Measurements from ENCODE around the gene RAB39A. TPM values are rescaled to one million over a fixed set of nuclear protein-coding genes. Genes with fewer than 3 reads are reported as not detected.

RAB39A gene
- total and polyA plus RNA-seq, 4 donors = 4.2 to 27.2 (median 7.6) TPM

DNA sequence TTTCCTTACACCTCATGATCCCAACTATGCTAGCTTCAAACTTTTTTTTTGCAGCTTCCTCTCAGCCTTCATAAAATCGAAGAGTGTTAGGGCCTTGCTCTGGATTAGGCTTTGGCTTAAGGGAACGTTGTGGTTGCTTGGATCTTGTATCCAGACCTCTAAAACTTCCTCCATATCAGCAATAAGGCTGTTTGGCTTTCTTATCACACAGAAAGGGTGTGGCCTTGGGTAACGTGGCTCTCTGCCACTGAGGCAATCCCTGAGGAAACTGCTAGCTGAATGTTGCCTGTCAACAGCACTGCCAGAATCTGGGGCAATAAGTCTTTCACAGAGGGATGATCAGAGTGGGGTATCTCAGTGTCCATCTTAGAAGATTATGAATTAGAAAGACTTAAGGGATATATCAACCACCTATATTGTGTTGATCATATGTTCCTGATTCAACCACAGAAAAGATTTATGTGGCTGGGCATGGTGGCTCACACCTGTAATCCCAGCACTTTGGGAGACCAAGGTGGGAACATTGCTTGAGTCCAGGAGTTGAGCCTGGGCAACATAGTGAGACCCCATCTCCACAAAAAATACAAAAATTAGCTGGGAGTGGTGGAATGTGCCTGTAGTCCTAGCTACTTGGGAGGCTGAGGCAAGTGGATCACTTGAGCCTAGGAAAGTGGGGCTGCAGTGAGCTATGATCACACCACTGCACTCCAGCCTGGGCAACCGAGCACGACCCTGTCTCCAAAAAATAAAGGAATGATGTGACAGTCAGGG is 67.9 kb downstream of the RAB39A start:
- Histone ChIP-seq H3K9me3 (ENCODE audit: control insufficient read depth, insufficient read depth, low read length) (no peaks in the 10 kb centered on the region), H3K4me1 (ENCODE audit: control insufficient read depth, insufficient read depth, low read length) (no peaks in the 10 kb centered on the region), H3K27me3 (ENCODE audit: control insufficient read depth, insufficient read depth, low read length) (no peaks in the 10 kb centered on the region), H3K36me3 (ENCODE audit: control insufficient read depth, insufficient read depth, low read length) (no peaks in the 10 kb centered on the region), H3K27ac (ENCODE audit: low read depth, low read length) (no peak overlapping the region), H3K4me3 (ENCODE audit: low read depth, low read length) (no peak overlapping the region)
- WGBS (ENCODE audit: insufficient coverage) = no CpG with 5 or more reads among the region's 5 CpGs
- DNase-seq (ENCODE audit: low read depth in 4 of 6, low spot score in 6 of 6) = no peak

DNA sequence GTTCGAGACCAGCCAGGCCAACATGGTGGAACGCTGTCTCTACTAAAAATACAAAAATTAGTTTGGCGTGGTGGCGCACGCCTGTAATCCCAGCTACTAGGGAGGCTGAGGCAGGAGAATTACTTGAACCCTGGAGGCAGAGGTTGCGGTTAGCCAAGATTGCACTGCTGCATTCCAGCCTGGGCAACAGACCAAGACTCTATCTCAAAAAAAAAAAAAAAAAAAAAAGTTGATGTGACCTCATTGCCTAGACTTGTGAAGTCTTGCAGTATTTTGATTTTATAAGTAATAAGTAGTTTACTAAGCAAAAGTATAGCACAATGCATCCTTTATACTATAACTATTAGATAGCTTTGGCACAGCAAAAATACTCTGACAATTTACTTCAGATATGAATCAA is 70.5 kb downstream of the RAB39A start:
- Histone ChIP-seq H3K4me1 (ENCODE audit: control insufficient read depth, insufficient read depth, low read length) (no peaks in the 10 kb centered on the region), H3K9me3 (ENCODE audit: control insufficient read depth, insufficient read depth, low read length) (no peaks in the 10 kb centered on the region), H3K36me3 (ENCODE audit: control insufficient read depth, insufficient read depth, low read length) (no peaks in the 10 kb centered on the region), H3K27ac (ENCODE audit: low read depth, low read length) (no peak overlapping the region), H3K4me3 (ENCODE audit: low read depth, low read length) (no peak overlapping the region), H3K27me3 (ENCODE audit: control insufficient read depth, insufficient read depth, low read length) (no peaks in the 10 kb centered on the region)
- WGBS (ENCODE audit: insufficient coverage) = 97% methylated on average over 4 of the region's 6 CpGs
- no peak for DNase-seq (ENCODE audit: low read depth in 4 of 6, low spot score in 6 of 6)

DNA sequence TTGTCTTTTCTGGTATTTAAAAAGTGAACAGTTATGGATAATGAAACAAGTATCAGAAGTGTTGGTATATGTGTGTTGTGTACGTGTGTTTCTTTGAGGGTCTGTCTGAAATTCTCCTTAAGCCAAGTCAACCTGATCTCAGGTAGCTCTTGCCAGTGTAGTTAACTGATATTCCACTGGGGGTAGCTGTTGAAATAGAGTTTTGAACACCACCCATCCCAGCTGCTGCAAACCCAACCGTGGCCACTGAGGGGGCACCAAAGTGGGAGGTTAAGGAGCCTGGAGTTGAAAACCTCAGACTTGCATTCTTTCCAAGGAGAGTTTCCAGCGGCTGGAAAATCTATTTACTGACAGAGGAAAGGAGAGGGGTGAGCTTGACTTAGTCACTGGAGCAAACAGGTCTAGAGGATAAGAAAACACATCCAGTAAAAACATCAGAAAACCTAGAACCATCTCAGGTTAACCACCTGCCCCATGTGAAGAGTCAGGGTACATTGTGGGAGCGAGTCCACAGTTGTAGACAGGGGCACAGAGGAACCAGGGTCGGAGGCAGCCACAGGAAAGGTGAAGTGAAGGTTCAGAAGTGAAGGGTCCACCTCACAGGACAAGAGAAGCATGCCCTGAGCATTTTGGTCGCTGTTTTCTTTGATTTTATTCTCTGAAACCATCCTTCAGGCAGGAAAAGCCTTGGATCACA is 71.7 kb downstream of the RAB39A start:
- 77% methylated on average over 3 of the region's 6 CpGs for WGBS (ENCODE audit: insufficient coverage)
- no peaks in the 10 kb centered on the region for H3K27me3 ChIP-seq (ENCODE audit: control insufficient read depth, insufficient read depth, low read length)
- no peaks in the 10 kb centered on the region for H3K36me3 ChIP-seq (ENCODE audit: control insufficient read depth, insufficient read depth, low read length)
- H3K4me1 ChIP-seq (ENCODE audit: control insufficient read depth, insufficient read depth, low read length) = no peaks in the 10 kb centered on the region
- no peak overlapping the region for H3K27ac ChIP-seq (ENCODE audit: low read depth, low read length)
- no peak overlapping the region for H3K4me3 ChIP-seq (ENCODE audit: low read depth, low read length)
- no peak for DNase-seq (ENCODE audit: low read depth in 4 of 6, low spot score in 6 of 6)
- H3K9me3 ChIP-seq (ENCODE audit: control insufficient read depth, insufficient read depth, low read length) = no peaks in the 10 kb centered on the region

DNA sequence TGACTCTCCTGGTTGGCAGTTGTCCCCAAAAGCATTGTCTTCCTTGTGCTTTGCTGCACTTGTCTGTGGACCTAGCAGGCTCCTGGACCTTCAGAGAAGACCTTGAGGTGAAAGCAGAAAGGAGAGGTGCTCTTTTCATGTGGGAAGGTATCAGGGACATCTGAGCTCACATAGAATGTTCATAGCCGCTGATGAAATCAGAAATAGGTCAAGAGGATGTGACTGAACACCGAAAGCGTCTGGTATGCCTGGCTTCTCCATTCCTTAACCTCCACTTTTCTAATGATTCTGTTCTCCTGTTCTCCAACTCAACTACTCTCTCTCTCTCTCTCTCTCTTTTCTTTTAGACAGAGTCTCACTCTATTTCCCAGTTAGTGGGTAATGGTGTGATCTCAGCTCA is 74.2 kb downstream of the RAB39A start:
- no CpG with 5 or more reads among the region's 3 CpGs for WGBS (ENCODE audit: insufficient coverage)
- no peaks in the 10 kb centered on the region for H3K9me3 ChIP-seq (ENCODE audit: control insufficient read depth, insufficient read depth, low read length)
- no peaks in the 10 kb centered on the region for H3K36me3 ChIP-seq (ENCODE audit: control insufficient read depth, insufficient read depth, low read length)
- no peaks in the 10 kb centered on the region for H3K4me1 ChIP-seq (ENCODE audit: control insufficient read depth, insufficient read depth, low read length)
- no peak overlapping the region for H3K4me3 ChIP-seq (ENCODE audit: low read depth, low read length)
- no peak for DNase-seq (ENCODE audit: low read depth in 4 of 6, low spot score in 6 of 6)
- no peaks in the 10 kb centered on the region for H3K27me3 ChIP-seq (ENCODE audit: control insufficient read depth, insufficient read depth, low read length)
- H3K27ac ChIP-seq (ENCODE audit: low read depth, low read length) = no peak overlapping the region

DNA sequence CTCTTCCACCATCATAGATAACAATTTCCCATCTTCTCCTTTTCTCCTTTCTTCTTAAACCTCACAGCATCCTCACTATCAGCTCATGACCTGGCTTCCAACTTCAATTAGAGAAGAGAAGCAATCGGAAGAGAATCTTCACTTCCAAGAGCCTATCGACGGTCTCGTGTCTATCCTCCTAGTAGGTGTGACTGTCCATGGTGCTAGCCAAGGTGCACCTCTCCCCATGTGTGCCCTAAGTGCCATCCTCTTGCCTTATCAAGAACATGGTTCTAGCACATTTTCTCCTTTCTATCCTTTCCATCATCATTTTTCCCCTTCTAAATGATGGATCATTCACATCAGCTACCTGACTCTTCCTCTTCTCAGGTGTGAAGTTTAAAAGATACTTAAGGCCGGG is 75.4 kb downstream of the RAB39A start:
- no peaks in the 10 kb centered on the region for H3K9me3 ChIP-seq (ENCODE audit: control insufficient read depth, insufficient read depth, low read length)
- H3K4me1 ChIP-seq (ENCODE audit: control insufficient read depth, insufficient read depth, low read length) = no peaks in the 10 kb centered on the region
- no peaks in the 10 kb centered on the region for H3K36me3 ChIP-seq (ENCODE audit: control insufficient read depth, insufficient read depth, low read length)
- H3K27me3 ChIP-seq (ENCODE audit: control insufficient read depth, insufficient read depth, low read length) = no peaks in the 10 kb centered on the region
- H3K27ac ChIP-seq (ENCODE audit: low read depth, low read length) = no peak overlapping the region
- H3K4me3 ChIP-seq (ENCODE audit: low read depth, low read length) = no peak overlapping the region
- DNase-seq (ENCODE audit: low read depth in 4 of 6, low spot score in 6 of 6) = no peak
- 92% methylated on average over 4 of the region's 5 CpGs for WGBS (ENCODE audit: insufficient coverage)

DNA sequence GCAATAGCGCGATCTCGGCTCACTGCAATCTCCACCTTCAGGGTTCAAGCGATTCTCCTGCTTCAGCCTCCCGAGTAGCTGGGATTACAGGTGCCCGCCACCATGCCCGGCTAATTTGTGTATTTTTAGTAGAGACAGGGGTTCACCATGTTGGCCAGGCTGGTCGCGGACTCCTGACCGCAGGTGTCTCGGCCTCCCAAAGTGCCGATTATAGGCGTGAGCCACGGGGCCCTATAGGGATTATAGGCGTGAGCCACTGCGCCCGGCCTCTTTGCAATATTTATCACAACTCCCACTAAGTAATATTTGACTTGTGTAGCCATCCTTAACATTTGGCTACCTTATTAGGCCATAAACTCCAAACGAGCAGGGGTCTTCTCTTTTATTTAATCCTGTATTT is 79.6 kb downstream of the RAB39A start:
- 98% methylated on average over 13 of the region's 18 CpGs for WGBS (ENCODE audit: insufficient coverage)
- Histone ChIP-seq H3K9me3 (ENCODE audit: control insufficient read depth, insufficient read depth, low read length) (no peaks in the 10 kb centered on the region), H3K4me3 (ENCODE audit: low read depth, low read length) (no peak overlapping the region), H3K36me3 (ENCODE audit: control insufficient read depth, insufficient read depth, low read length) (no peaks in the 10 kb centered on the region), H3K27me3 (ENCODE audit: control insufficient read depth, insufficient read depth, low read length) (no peaks in the 10 kb centered on the region), H3K27ac (ENCODE audit: low read depth, low read length) (no peak overlapping the region), H3K4me1 (ENCODE audit: control insufficient read depth, insufficient read depth, low read length) (peaks cover 3% of the 10 kb centered on the region)
- DNase-seq (ENCODE audit: low read depth in 4 of 6, low spot score in 6 of 6) = no peak

DNA sequence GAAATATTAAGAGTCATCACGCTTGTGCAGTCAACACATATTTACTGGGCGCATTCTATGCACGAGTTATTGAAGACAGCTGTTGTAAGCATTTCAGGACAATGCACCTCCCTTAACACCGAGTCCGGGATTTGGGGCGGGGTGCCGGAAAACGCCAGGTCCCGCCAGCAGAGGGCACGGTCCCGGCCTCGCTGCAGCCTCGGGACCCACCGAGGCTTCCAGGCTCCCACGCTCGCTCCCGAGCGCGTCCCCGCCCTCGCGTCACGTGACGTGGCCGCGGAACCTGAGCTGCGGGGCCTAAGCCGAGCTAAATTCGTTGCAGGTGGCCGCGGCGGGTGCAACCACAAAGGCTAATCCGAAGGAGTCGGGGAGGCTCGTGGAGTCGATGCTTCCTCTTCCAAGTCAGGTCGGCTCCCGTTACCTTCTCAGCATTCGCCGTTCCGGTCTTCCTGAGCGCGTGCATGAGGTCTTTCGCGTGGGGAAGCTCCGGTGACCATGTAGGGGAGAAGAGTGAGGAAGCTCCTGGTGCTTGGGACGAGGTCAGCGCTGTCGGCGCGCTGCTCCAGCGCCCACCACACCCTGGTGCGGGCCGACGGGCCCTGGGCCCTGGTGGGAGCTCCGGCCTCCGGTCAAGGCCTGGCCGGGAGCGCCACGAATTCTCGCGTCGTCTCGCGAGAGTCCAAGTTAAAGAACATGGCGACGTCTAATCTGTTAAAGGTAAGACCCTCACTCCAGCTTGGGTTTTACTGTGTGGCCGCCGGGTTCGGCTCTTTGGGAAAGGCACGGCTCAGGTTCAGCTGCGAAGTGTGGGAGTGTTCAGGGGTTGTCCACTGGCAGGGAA is 80.6 kb downstream of the RAB39A start, which contains the start of gene CUL5:
Gene CUL5, plus strand, starts transcription at position 243 of the 841 bp plus-strand sequence. Its CDS starts 451 bp downstream, at position 694.
- WGBS (ENCODE audit: insufficient coverage) = under 1% methylated on average over 72 of the region's 72 CpGs
- Histone ChIP-seq H3K4me1 (ENCODE audit: control insufficient read depth, insufficient read depth, low read length) (peaks cover 3% of the 10 kb centered on the region), H3K27ac (ENCODE audit: low read depth, low read length) (peak within 1 kb of the TSS; percentile 98), H3K9me3 (ENCODE audit: control insufficient read depth, insufficient read depth, low read length) (no peaks in the 10 kb centered on the region), H3K36me3 (ENCODE audit: control insufficient read depth, insufficient read depth, low read length) (no peaks in the 10 kb centered on the region), H3K27me3 (ENCODE audit: control insufficient read depth, insufficient read depth, low read length) (no peaks in the 10 kb centered on the region), H3K4me3 (ENCODE audit: low read depth, low read length) (peak within 1 kb of the TSS; percentile 96)
- peak; percentile 86 to 98 (median 94) for DNase-seq (ENCODE audit: low read depth in 4 of 6, low spot score in 6 of 6)

DNA sequence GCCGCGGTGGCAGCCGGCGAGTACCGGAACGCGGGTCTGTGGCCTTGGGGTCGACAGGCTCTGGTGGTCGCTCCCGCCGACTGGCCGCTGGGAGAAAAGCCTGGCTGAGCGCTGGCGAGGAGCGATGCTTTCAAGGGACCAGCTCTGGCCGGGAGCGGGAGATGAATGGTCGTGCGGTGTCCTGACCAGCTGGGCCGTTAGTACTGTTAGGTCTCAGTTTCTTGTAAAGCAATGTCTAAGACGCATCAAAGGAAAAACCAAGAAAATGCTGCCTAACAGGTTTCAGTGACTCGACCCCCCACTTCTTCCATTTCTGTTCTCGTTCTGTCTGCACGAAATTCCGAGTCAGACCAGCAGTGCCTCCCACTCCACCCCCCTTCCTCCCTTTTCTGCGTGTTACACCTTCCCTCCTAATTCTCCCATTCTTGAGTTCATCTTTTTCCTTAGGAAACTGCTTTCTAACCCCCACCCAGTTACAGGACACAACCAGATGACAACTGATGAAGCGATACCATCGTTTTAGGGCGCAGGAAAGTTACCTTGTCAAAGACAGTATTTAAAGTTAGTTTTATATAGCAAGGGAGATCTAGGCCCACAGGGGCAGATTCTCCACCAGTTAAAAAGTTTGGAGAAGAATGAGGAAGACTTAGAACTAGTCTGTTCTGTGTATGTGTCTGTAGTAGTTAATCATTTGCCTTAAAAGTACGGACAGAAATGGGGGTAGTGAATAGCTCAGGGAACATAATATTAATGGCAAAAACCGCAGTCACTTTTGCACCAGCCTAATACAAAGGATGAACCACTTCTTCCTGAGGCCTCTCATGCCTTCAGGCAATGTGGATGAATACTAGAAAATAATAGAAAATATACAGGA is 81.5 kb downstream of the RAB39A start:
- 0% methylated on average over 26 of the region's 31 CpGs for WGBS (ENCODE audit: insufficient coverage)
- H3K27me3 ChIP-seq (ENCODE audit: control insufficient read depth, insufficient read depth, low read length) = no peaks in the 10 kb centered on the region
- H3K4me1 ChIP-seq (ENCODE audit: control insufficient read depth, insufficient read depth, low read length) = peaks cover 3% of the 10 kb centered on the region
- peak overlapping the region; percentile 98 for H3K27ac ChIP-seq (ENCODE audit: low read depth, low read length)
- peak overlapping the region; percentile 96 for H3K4me3 ChIP-seq (ENCODE audit: low read depth, low read length)
- no peaks in the 10 kb centered on the region for H3K36me3 ChIP-seq (ENCODE audit: control insufficient read depth, insufficient read depth, low read length)
- H3K9me3 ChIP-seq (ENCODE audit: control insufficient read depth, insufficient read depth, low read length) = no peaks in the 10 kb centered on the region
- peak in 2 of 6 donors; percentile 4 to 7 for DNase-seq (ENCODE audit: low read depth in 4 of 6, low spot score in 6 of 6)

Measured in spinal cord (tissue), 10 donors.